Measurements from ENCODE around the gene SPARCL1.
"Not testable (repeated sequence)": the region's sequence is repeated elsewhere in the genome, so short reads cannot be mapped to it uniquely, and the experiment has no call there.

Gene SPARCL1, protein sequence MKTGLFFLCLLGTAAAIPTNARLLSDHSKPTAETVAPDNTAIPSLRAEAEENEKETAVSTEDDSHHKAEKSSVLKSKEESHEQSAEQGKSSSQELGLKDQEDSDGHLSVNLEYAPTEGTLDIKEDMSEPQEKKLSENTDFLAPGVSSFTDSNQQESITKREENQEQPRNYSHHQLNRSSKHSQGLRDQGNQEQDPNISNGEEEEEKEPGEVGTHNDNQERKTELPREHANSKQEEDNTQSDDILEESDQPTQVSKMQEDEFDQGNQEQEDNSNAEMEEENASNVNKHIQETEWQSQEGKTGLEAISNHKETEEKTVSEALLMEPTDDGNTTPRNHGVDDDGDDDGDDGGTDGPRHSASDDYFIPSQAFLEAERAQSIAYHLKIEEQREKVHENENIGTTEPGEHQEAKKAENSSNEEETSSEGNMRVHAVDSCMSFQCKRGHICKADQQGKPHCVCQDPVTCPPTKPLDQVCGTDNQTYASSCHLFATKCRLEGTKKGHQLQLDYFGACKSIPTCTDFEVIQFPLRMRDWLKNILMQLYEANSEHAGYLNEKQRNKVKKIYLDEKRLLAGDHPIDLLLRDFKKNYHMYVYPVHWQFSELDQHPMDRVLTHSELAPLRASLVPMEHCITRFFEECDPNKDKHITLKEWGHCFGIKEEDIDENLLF

DNA sequence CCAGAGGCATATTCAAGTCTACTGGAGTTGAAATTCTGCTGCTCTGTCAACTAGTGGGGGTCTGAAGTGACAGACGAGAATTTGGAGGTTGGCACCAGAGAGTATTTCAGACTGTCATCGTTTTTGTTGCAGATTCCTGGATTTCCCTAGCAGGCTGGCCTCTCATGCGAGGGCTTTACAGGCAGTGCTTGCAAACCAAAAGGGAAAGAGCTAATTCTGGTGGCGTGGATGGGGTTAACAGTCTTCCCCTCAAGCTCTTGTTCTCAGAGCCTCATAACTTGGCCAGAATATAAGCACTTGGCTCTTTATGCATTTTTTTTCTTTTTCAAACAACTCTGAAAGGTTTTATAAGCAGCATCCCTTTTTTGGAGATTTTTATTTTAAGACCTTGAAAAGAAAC, at the start of gene SPARCL1:
SPARCL1 (minus strand) TSS at position 190 of the 400 bp plus-strand sequence. CDS start 29,802 bp downstream, outside the sequence.
- Mint-ChIP-seq H3K4me1 (ENCODE audit: low read depth) (no peaks in the 10 kb centered on the region), H3K27me3 (ENCODE audit: low read depth) (peaks cover 3% of the 10 kb centered on the region), H3K36me3 (ENCODE audit: low read depth) (no peaks in the 10 kb centered on the region), H3K4me3 (no peak within 1 kb of the TSS), H3K9me3 (peaks cover 4% of the 10 kb centered on the region), H3K27ac (no peak within 1 kb of the TSS)

DNA sequence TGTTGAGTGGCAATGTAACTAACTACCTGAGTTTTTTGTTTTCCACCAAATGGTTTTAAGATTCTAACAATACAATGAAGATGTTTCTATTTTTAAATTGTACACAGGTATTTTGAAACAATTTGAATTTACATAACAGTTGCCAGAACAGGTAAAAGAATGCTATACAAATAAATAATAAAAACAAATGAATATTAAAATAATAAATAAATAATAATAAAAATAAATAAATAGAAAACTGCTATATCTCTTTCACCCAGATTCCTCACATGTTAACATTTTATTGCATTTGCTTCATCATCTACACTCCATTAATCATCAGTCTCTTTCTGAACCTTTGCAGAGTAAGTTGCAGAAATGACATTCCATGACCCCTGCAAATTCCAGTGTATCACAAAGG, 46.8 kb upstream of the SPARCL1 start:
- no peaks in the 10 kb centered on the region for H3K36me3 Mint-ChIP-seq (ENCODE audit: low read depth)
- no peak overlapping the region for H3K27ac Mint-ChIP-seq
- H3K27me3 Mint-ChIP-seq (ENCODE audit: low read depth): peaks cover 5% of the 10 kb centered on the region
- peaks cover 4% of the 10 kb centered on the region for H3K9me3 Mint-ChIP-seq
- no peaks in the 10 kb centered on the region for H3K4me1 Mint-ChIP-seq (ENCODE audit: low read depth)
- no peak overlapping the region for H3K4me3 Mint-ChIP-seq

DNA sequence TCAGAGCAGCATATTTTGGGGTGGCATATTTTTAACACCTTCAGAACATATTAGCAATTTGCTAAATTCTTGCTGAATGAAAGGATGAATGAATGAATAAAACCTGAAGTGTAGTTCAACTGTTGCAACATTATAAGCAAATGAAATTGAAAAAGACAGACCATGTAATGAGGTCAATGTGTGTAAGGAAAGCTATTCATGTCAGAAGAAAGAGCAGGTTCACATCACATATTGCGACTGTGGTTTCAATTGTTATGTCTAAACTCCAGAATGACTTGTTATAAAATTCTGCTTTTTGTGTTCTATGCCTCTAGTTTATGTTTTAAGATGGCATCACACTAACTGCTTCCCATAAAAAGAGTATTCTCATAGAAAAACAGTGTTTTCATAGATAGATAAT, 46.2 kb upstream of the SPARCL1 start:
- no peak overlapping the region for H3K4me3 Mint-ChIP-seq
- peaks cover 4% of the 10 kb centered on the region for H3K9me3 Mint-ChIP-seq
- H3K36me3 Mint-ChIP-seq (ENCODE audit: low read depth): no peaks in the 10 kb centered on the region
- H3K27me3 Mint-ChIP-seq (ENCODE audit: low read depth): peaks cover 5% of the 10 kb centered on the region
- H3K4me1 Mint-ChIP-seq (ENCODE audit: low read depth): no peaks in the 10 kb centered on the region
- H3K27ac Mint-ChIP-seq: no peak overlapping the region

DNA sequence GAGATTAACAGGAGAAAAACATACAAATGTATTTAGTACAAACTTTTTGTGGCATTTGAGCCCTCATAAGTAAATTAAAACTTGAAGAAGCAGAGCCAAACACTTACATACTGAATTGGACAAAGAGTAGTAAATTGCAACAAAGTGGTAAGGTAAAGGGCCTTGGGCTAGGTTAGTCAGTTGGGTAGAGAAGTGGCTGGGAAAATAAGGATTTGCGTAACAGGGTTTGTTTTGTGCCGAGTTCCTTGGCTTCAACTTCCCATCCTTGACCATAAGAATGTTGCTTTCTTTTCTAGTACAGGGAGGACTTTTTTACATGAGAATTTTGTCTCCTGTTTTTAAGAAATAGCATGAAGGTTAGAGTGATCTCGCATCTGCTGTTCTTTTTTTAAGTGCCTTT, 45.8 kb upstream of the SPARCL1 start:
- H3K36me3 Mint-ChIP-seq (ENCODE audit: low read depth): no peaks in the 10 kb centered on the region
- H3K4me3 Mint-ChIP-seq: no peak overlapping the region
- no peaks in the 10 kb centered on the region for H3K4me1 Mint-ChIP-seq (ENCODE audit: low read depth)
- peaks cover 5% of the 10 kb centered on the region for H3K27me3 Mint-ChIP-seq (ENCODE audit: low read depth)
- H3K27ac Mint-ChIP-seq: no peak overlapping the region
- H3K9me3 Mint-ChIP-seq: peaks cover 4% of the 10 kb centered on the region

DNA sequence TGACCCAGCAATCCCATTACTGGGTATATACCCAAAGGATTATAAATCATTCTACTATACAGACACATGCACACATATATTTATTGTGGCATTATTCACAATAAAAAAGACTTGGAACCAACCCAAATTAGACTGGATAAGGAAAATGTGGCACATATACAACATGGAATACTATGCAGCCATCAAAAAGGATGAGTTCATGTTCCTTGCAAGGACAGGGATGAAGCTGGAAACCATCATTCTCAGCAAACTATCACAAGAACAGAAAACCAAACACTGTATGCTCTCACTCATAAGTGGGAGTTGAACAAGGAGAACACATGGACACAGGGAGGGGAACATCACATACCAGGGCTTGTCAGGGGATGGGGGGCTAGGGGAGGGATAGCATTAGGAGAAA, 45.2 kb upstream of the SPARCL1 start:
- not testable (repeated sequence) for H3K36me3 Mint-ChIP-seq (ENCODE audit: low read depth)

DNA sequence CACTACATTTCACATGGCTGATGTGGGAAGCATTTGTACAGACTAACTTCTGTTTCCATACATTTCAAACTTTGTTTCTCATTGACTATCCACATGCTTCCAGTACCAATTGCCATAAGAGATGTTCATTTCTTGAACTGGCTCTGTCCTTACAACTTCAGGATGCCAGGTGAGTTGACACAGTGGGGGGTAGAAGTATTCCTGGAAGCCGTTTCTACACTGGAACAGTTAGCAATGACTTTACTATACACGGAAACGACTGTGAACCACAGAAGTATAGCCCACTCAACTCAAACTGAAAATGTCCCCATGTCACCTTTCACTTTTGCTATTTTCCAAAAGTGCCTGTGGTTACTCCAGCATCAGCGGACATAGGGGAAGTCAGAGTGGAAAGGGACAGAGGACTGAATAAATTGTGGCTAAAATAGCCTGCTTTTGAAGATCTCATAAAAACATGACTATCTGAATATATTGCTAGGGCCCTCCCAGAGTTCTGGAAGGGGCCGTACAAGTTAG, 41.2 kb upstream of the SPARCL1 start:
- H3K27ac Mint-ChIP-seq: no peak overlapping the region
- no peak overlapping the region for H3K4me3 Mint-ChIP-seq
- peaks cover 5% of the 10 kb centered on the region for H3K27me3 Mint-ChIP-seq (ENCODE audit: low read depth)
- H3K4me1 Mint-ChIP-seq (ENCODE audit: low read depth): no peaks in the 10 kb centered on the region
- H3K9me3 Mint-ChIP-seq: peaks cover 4% of the 10 kb centered on the region
- H3K36me3 Mint-ChIP-seq (ENCODE audit: low read depth): no peaks in the 10 kb centered on the region

More for the DNA sequence above, 45.2 kb upstream of the SPARCL1 start:
- H3K27me3 Mint-ChIP-seq (ENCODE audit: low read depth); H3K4me3 Mint-ChIP-seq; H3K27ac Mint-ChIP-seq; H3K9me3 Mint-ChIP-seq; H3K4me1 Mint-ChIP-seq (ENCODE audit: low read depth): not testable (repeated sequence)

DNA sequence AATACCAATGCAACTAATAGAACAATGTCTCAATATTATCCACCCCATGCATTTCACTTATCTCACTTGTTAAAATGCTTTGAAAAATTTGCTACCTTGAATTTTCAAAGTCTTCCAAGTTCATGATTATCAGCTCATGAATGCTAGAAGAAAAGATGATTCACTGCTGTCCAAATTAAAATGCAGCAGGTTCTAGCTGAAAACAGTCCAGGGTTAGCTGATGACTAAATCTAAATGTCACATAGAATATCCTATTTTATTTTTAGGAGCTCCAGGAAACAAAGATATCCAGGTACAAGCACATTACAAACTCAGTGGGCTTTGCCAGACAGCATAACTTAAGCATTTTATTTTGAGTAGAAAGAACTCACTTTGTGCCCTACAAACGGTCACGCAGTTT, 38.0 kb upstream of the SPARCL1 start:
- Mint-ChIP-seq H3K36me3 (ENCODE audit: low read depth) (no peaks in the 10 kb centered on the region), H3K4me3 (no peak overlapping the region), H3K27me3 (ENCODE audit: low read depth) (no peaks in the 10 kb centered on the region), H3K9me3 (no peaks in the 10 kb centered on the region), H3K27ac (no peak overlapping the region), H3K4me1 (ENCODE audit: low read depth) (no peaks in the 10 kb centered on the region)

DNA sequence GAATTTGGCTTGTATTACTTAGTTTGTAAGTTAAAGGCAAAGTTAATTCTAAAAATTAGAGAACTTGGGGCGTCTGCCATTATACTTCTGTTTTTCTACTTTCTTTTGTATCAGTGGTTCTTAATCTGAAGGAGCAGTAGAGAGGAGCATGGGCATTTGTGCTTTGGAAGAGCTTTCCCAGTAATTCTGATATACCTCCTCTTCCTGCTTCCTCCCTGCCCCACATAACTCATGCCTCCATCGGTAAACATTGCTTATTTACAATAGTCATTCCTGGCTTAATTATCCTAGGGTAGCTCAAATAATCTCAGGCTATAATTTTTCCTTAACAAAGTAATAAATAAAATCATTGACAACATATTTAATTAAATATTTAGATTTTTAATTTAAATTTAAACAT, 37.1 kb upstream of the SPARCL1 start:
- Mint-ChIP-seq H3K9me3 (no peaks in the 10 kb centered on the region), H3K36me3 (ENCODE audit: low read depth) (no peaks in the 10 kb centered on the region), H3K4me3 (no peak overlapping the region), H3K27me3 (ENCODE audit: low read depth) (no peaks in the 10 kb centered on the region), H3K4me1 (ENCODE audit: low read depth) (no peaks in the 10 kb centered on the region), H3K27ac (no peak overlapping the region)

DNA sequence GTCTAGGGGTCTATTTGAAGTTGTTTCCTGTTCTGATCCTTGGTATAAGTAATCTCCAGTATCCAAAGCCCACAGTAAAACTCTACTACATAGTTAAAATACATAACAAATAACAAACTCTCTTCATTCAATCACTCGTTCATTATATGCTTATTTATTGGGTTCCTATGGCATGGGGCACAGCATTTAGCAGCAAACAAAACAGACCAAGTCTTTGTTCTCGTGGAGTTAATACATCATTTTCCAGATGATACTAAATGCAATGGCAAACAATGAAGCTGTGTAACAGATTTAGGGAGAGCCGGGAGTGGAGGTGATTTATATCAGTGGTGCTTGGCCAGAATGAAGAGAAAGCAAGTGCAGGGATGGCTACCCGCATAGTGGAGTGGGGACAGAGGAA, 36.6 kb upstream of the SPARCL1 start:
- Mint-ChIP-seq H3K27ac (no peak overlapping the region), H3K4me3 (no peak overlapping the region)

DNA sequence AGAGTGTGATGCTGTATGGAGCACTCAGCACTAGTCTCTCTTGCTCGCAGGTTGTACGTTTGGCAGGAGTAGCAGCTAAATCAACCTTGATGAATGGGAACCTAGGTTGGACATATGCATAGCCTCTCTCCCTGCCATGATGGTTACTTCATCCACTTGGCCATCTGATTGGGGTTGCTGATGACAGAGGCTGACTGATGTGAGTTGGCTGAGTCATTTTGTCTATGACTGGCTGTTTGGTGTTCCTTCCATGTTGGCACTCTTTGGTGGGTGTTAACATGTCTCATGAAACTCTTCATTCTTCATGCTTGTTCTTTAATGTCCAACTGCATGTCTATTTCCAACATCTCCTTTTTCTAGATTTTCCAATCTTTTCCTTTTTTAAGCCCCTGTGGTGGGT, 31.6 kb upstream of the SPARCL1 start:
- no peak overlapping the region for H3K4me3 Mint-ChIP-seq
- H3K9me3 Mint-ChIP-seq: no peaks in the 10 kb centered on the region
- H3K4me1 Mint-ChIP-seq (ENCODE audit: low read depth): peaks cover 14% of the 10 kb centered on the region
- H3K27me3 Mint-ChIP-seq (ENCODE audit: low read depth): no peaks in the 10 kb centered on the region
- H3K36me3 Mint-ChIP-seq (ENCODE audit: low read depth): no peaks in the 10 kb centered on the region
- no peak overlapping the region for H3K27ac Mint-ChIP-seq

More for the DNA sequence above, 36.6 kb upstream of the SPARCL1 start:
- Mint-ChIP-seq H3K36me3 (ENCODE audit: low read depth) (no peaks in the 10 kb centered on the region), H3K27me3 (ENCODE audit: low read depth) (no peaks in the 10 kb centered on the region), H3K4me1 (ENCODE audit: low read depth) (no peaks in the 10 kb centered on the region), H3K9me3 (no peaks in the 10 kb centered on the region)

DNA sequence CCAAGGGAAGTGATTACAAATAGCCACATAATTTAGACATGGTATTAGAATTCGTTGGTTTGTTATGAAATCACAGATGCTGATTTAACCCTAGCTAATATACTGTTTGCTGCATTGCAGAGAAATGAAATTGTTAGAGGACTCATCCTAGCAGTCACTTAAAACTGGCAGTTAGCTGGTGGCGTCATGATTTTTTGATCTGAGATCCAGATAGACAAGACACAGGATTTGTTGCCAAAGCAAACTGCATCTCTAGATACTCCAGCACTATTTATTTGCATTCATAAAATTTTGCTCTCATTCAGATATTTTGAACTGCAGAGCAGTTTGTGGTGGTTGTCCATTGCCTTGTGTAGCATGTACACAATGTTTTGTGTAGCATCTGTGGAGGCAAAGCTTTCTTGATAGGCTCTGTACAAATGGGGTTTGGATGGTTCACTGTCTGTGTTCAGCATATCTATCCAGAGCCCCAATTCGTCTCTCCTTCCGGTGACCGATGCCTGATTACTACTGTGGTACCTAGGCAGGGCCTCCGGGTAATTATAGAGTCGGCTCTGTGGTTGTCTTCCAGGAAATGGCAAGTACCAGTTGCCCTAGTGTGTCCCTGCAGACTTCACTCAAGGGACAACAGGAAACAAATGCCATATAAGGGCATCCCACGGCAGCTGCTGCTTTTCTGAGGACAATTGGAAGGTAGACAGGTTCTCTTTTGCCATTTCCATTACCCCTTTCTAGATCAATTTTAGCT, 30.1 kb upstream of the SPARCL1 start:
- H3K4me1 Mint-ChIP-seq (ENCODE audit: low read depth): peaks cover 14% of the 10 kb centered on the region
- no peaks in the 10 kb centered on the region for H3K36me3 Mint-ChIP-seq (ENCODE audit: low read depth)
- H3K27ac Mint-ChIP-seq: no peak overlapping the region
- H3K4me3 Mint-ChIP-seq: no peak overlapping the region
- no peaks in the 10 kb centered on the region for H3K27me3 Mint-ChIP-seq (ENCODE audit: low read depth)
- no peaks in the 10 kb centered on the region for H3K9me3 Mint-ChIP-seq

DNA sequence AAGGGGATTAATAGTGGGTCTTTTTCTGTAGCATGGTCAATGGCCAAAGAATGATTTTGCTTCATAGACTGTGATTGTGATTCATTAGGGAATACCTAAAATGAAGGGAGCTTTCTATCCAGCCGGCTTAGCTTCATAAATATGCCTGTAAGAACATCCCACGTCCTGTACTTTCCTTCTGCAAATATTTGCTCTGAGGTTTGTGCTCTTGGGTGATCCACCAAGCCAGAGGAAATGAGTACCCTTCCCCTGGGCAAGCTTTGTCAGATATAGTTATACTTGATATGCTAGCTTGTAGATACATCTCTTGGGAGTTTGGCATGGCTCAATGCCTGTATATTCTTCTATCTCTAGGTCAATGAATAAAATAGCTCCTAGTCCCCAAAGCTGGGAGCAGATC, 28.2 kb upstream of the SPARCL1 start:
- no peaks in the 10 kb centered on the region for H3K27me3 Mint-ChIP-seq (ENCODE audit: low read depth)
- no peaks in the 10 kb centered on the region for H3K36me3 Mint-ChIP-seq (ENCODE audit: low read depth)
- H3K4me3 Mint-ChIP-seq: no peak overlapping the region
- H3K27ac Mint-ChIP-seq: no peak overlapping the region
- H3K9me3 Mint-ChIP-seq: no peaks in the 10 kb centered on the region
- H3K4me1 Mint-ChIP-seq (ENCODE audit: low read depth): peaks cover 14% of the 10 kb centered on the region

DNA sequence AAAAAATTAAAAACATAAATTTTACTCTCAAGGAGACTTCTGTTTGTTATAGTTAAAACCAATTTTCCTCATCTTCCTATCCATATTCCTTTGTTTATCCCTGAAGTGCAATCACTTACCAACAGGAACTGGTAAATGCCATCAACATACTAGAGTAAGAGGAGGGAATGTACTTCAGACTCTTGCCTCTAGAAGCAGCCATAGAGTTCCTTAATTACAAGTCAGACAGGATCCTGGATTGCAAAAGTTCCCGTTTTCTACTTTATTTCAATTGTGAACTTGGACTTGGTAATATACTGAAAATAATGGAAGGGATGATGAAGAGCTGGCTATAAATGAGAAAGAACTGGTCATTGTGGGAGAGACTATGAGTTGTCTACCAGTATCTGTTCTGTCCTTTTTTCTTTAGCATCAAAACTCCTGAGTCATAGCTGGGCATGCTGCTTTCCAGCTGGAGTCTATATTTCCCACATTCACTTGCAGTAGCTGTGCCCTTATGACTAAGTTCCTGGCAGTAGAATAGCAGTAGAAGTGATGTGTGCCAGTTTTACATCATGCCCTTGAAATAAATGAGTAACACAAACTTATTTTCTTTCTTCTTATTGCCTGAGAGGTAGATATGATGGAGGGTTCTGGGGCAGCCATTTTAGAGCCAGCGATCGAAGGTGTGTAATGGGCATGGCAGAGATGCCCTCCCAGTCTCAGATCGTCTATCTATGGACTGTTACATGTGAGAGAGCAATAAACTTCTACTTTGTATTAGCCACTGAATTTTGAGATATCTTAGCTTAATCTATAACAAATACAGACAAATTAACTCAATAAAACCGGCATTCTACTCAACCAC, 26.8 kb upstream of the SPARCL1 start:
- H3K4me3 Mint-ChIP-seq: no peak overlapping the region
- H3K27me3 Mint-ChIP-seq (ENCODE audit: low read depth): peaks cover 4% of the 10 kb centered on the region
- H3K27ac Mint-ChIP-seq: no peak overlapping the region
- H3K36me3 Mint-ChIP-seq (ENCODE audit: low read depth): no peaks in the 10 kb centered on the region
- H3K9me3 Mint-ChIP-seq: no peaks in the 10 kb centered on the region
- H3K4me1 Mint-ChIP-seq (ENCODE audit: low read depth): peaks cover 14% of the 10 kb centered on the region

DNA sequence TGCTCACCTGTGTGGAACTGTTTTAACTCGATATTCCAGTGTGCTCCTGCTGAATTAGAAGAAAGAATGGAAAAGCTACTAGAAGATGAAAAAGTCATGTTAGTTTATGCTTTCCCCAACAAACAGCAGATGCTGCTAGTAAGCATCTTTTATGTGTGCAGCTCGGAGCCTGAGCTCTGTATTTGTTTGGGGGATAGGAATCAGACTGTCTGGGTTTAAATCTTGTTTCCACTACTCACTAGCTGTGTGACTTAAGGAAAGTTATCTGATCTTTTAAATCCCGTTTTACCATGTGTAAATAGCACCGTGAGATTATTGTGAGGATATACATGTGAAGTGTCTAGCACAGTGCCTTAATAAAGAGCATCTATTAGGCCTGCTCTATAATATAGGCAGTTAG, 24.0 kb upstream of the SPARCL1 start:
- Mint-ChIP-seq H3K27ac (no peak overlapping the region), H3K36me3 (ENCODE audit: low read depth) (no peaks in the 10 kb centered on the region), H3K4me3 (no peak overlapping the region), H3K4me1 (ENCODE audit: low read depth) (peaks cover under 1% of the 10 kb centered on the region), H3K27me3 (ENCODE audit: low read depth) (peaks cover 8% of the 10 kb centered on the region), H3K9me3 (no peaks in the 10 kb centered on the region)

Measured in T-helper 1 cell treated with Interleukin-12 subunit alpha and Interleukin-12 subunit beta and Interleukin-4 antibody, amounts not matched to agents 30 μg/mL and 1 μg/mL, for 36 hours (primary cell).